Measurements from ENCODE around the gene RPP25L. TPM values are rescaled to one million over a fixed set of nuclear protein-coding genes. Genes with fewer than 3 reads are reported as not detected.
"Not testable (repeated sequence)": the region's sequence is repeated elsewhere in the genome, so short reads cannot be mapped to it uniquely, and the experiment has no call there.

The RPP25L gene
- total RNA-seq, 3 donors from 2014 or later = 28.5 to 37.9 (median 36.4) TPM

DNA sequence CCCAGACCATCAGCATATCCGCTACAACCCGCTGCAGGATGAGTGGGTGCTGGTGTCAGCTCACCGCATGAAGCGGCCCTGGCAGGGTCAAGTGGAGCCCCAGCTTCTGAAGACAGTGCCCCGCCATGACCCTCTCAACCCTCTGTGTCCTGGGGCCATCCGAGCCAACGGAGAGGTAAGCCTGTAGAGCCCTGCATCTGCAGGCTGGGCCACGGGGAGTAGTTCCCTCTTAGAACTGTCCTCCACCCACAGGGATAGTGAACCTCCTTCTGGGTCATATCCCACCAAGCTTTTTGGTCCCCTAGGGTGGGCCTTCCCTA is 35.1 kb upstream of the RPP25L start:
- intact Hi-C loops (cut with DNase I; ENCODE audit: low total_unique reads) = no loop called here
- Histone ChIP-seq H3K27ac (peak overlapping the region; percentile 84 to 89), H3K4me3 (peak overlapping the region; percentile 71 to 78 (median 78)), H3K27me3 (no peaks in the 10 kb centered on the region), H3K9me3 (no peaks in the 10 kb centered on the region), H3K36me3 (no peaks in the 10 kb centered on the region), H3K4me1 (peaks cover 4 to 10% of the 10 kb centered on the region in 2 donors)
- DNase-seq (ENCODE audit: low spot score in 2 of 2) = no peak
- TF ChIP-seq, protein P1, sequence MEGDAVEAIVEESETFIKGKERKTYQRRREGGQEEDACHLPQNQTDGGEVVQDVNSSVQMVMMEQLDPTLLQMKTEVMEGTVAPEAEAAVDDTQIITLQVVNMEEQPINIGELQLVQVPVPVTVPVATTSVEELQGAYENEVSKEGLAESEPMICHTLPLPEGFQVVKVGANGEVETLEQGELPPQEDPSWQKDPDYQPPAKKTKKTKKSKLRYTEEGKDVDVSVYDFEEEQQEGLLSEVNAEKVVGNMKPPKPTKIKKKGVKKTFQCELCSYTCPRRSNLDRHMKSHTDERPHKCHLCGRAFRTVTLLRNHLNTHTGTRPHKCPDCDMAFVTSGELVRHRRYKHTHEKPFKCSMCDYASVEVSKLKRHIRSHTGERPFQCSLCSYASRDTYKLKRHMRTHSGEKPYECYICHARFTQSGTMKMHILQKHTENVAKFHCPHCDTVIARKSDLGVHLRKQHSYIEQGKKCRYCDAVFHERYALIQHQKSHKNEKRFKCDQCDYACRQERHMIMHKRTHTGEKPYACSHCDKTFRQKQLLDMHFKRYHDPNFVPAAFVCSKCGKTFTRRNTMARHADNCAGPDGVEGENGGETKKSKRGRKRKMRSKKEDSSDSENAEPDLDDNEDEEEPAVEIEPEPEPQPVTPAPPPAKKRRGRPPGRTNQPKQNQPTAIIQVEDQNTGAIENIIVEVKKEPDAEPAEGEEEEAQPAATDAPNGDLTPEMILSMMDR (IDR thresholded peaks at IDR 0.05) = no peak
- TF ChIP-seq POLR2A (IDR thresholded peaks at IDR 0.05) (no peak), POLR2AphosphoS5 (IDR thresholded peaks at IDR 0.05) (no peak)

DNA sequence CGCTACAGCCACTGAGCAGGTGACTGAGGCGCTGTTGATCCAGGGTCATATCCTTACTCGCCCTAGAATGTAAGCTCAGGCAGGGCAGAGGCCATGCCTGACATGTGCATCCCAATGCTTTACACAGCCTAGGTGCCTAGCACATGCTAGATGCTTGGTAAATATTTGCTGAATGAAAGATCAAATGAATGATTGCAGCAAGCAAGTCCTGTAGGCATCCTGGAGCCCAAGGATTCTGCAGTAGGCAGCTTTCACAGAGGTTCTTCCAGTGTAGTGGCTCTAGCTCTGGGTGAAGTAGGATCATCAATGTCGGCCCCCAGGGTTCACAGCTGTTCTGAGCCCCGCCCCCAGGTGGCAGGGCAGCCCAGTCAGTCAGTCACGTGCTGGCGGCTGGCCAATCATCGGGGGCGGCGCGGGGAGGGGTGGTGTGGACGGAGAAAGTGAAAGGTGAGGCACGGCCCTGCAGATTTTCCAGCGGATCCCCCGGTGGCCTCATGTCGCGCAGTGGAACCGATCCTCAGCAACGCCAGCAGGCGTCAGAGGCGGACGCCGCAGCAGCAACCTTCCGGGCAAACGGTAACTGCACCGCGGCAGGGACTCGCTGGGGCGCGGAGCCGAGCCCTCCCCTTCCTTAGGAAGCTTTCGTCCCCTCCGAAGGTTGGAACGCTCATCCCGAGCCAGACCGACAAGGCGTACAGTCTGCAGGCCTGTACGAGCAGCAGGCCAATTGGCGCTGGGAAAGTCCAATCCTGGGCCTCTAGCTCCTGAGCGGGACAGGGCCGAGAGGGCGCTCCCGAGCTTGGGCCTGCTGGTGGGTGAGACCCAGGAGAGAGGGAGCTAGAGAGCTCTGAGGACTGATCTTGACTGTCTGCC is 34.5 kb upstream of the RPP25L start, which contains the start of gene GALT:
TSS of gene GALT (plus strand) at position 465 of the 873 bp plus-strand sequence. CDS start at position 495, 30 bp downstream.
- H3K27ac ChIP-seq = peak within 1 kb of the TSS; percentile 84 to 89
- intact Hi-C loops (cut with DNase I; ENCODE audit: low total_unique reads) = no loop called here
- peak; percentile 91 to 92 for DNase-seq (ENCODE audit: low spot score in 2 of 2)
- TF ChIP-seq, protein P1 (IDR thresholded peaks at IDR 0.05) = peak; percentile 10 to 51 (median 28)
- no peak for TF ChIP-seq POLR2A (IDR thresholded peaks at IDR 0.05)
- TF ChIP-seq POLR2AphosphoS5 (IDR thresholded peaks at IDR 0.05) = peak; percentile 45 to 50 (median 47)
- H3K36me3 ChIP-seq = no peaks in the 10 kb centered on the region
- H3K4me3 ChIP-seq = peak within 1 kb of the TSS; percentile 71 to 78 (median 78)
- no peaks in the 10 kb centered on the region for H3K27me3 ChIP-seq
- H3K9me3 ChIP-seq = no peaks in the 10 kb centered on the region
- peaks cover 4 to 10% of the 10 kb centered on the region in 2 donors for H3K4me1 ChIP-seq

DNA sequence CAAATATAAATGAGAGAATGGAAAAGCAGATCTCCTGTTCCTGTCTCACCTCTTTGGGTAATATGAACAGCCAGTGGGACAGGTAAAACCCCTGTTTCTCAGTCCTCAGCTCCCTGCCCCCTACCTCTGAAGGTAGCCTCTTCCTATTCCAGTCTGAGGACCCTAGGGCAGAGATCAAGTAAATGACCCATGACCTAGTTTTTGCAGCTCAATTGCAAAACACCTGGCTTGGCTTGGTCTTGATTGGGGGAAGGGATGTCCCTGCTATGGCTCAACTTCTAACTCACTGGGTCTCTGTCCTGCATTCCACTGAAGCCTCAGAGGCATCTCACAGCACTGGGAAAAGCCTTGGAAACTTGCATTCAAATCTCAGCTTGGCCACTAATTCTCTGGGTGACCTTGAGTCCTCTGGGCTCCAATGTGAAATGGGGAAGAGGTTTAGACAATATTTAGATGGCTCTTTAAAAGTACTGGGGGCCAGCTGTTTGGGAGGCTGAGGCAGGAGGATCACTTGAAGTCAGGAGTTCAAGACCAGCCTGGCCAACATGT is 32.9 kb upstream of the RPP25L start:
- no peak for TF ChIP-seq POLR2AphosphoS5 (IDR thresholded peaks at IDR 0.05)
- TF ChIP-seq, protein P1 (IDR thresholded peaks at IDR 0.05) = no peak
- TF ChIP-seq POLR2A (IDR thresholded peaks at IDR 0.05) = no peak
- intact Hi-C loops (cut with DNase I; ENCODE audit: low total_unique reads) = no loop called here
- H3K27me3 ChIP-seq = no peaks in the 10 kb centered on the region
- no peak overlapping the region for H3K4me3 ChIP-seq
- H3K9me3 ChIP-seq = no peaks in the 10 kb centered on the region
- no peaks in the 10 kb centered on the region for H3K36me3 ChIP-seq
- no peak for DNase-seq (ENCODE audit: low spot score in 2 of 2)
- H3K27ac ChIP-seq = no peak overlapping the region
- H3K4me1 ChIP-seq = peaks cover 4 to 10% of the 10 kb centered on the region in 2 donors

DNA sequence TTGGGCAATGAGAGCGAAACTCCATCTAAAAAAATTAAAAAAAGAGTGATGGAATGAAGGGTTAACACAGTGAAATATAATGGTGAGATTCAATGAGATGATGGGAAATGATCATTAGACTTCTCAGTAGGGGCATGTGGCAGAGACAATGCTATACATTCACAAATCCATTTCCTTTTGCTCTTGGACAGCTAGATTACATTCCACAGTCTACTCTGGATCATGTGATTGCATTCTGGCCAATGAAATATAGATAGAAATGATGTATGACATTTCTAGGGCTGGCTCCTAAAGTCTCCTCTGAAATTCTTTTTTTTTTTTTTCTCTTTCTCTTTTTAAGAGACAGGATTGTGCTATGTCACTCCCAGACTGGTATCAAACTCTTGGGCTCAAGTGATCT is 30.8 kb upstream of the RPP25L start:
- TF ChIP-seq POLR2A (IDR thresholded peaks at IDR 0.05) (no peak), POLR2AphosphoS5 (IDR thresholded peaks at IDR 0.05) (no peak)
- TF ChIP-seq, protein P1 (IDR thresholded peaks at IDR 0.05) = no peak
- intact Hi-C loops (cut with DNase I; ENCODE audit: low total_unique reads) = no loop called here
- no peak overlapping the region for H3K4me3 ChIP-seq

DNA sequence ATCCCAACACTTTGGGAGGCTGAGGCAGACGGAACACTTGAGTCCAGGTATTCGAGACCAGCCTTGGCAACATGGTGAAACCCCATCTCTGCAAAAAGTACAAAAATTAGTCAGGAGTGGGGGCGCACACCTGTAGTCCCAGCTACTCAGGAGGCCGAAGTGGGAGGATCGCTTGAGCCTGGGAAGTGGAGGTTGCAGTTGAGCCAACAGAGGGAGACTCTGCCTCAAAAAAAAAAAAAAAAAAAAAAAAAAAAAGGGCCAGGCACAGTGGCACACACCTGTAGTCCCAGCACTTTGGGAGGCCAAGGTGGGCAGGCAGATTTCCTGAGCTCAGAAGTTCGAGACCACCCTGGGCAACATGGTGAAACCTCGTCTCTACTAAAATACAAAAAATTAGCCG is 27.4 kb upstream of the RPP25L start:
- H3K27ac ChIP-seq; H3K36me3 ChIP-seq; H3K9me3 ChIP-seq; H3K4me1 ChIP-seq; intact Hi-C loops (cut with DNase I; ENCODE audit: low total_unique reads); H3K4me3 ChIP-seq; H3K27me3 ChIP-seq; DNase-seq (ENCODE audit: low spot score in 2 of 2): not testable (repeated sequence)

More for the DNA sequence above, 30.8 kb upstream of the RPP25L start:
- no peak for DNase-seq (ENCODE audit: low spot score in 2 of 2)
- H3K4me1 ChIP-seq = peaks cover 2 to 4% of the 10 kb centered on the region in 2 donors
- H3K36me3 ChIP-seq = no peaks in the 10 kb centered on the region
- H3K27ac ChIP-seq = no peak overlapping the region
- H3K27me3 ChIP-seq = no peaks in the 10 kb centered on the region
- H3K9me3 ChIP-seq = no peaks in the 10 kb centered on the region

Measured in breast epithelium (tissue), 4 donors.